Ovary (tissue), 9 donors: ENCODE results near the gene KCNAB3. TPM values are rescaled to one million over a fixed set of nuclear protein-coding genes. Genes with fewer than 3 reads are reported as not detected.

ENCODE experiments used
- DNase-seq, 5 donors: peaks; one replicate each; pipeline ENCODE4 v3.0.0-alpha.2; 2019 to 2020
- H3K27ac ChIP-seq, 2 donors: fragments of 200-600 bp; one replicate each; pipeline versions ENCODE4 v1.5.1 to v1.8.0; 2019 to 2022
- H3K27me3 ChIP-seq: fragments of 200-600 bp; one replicate; pipeline ENCODE4 v1.8.0; 2022
- H3K36me3 ChIP-seq: fragments of 200-600 bp; sonication (generic); one replicate; pipeline ENCODE4 v1.5.1; 2019
- H3K4me1 ChIP-seq: one replicate; pipeline ENCODE4 v1.8.1; 2013; ENCODE audit warnings: mild to moderate bottlenecking, moderate library complexity; ENCODE audit not compliant: insufficient read depth
- H3K4me3 ChIP-seq: fragments of 200-600 bp; sonication (generic); one replicate; pipeline ENCODE4 v1.5.1; 2017
- H3K9me3 ChIP-seq, 2 donors: fragments of 200-600 bp in 1 of 2; sonication (generic) in 1 of 2; one replicate each; pipeline versions ENCODE4 v1.5.1 to v1.8.1; 2013 to 2019; ENCODE audit warnings: mild to moderate bottlenecking in 1 of 2, moderate library complexity in 1 of 2
- CTCF ChIP-seq, 3 donors: fragments of 450-650 bp in 2 of 3; fragments of 200-600 bp in 1 of 3; IDR thresholded peaks; one replicate each; pipeline versions ENCODE4 v1.5.1 to v1.8.0; 2016 to 2022; ENCODE audit warnings: antibody characterized with exemption in 3 of 3, mild to moderate bottlenecking in 1 of 3
- EP300 ChIP-seq: sonication (generic); formaldehyde crosslinking; IDR thresholded peaks from one replicate; pipeline ENCODE4 v1.6.1; 2017; ENCODE audit warnings: antibody characterized with exemption
- POLR2A ChIP-seq: fragments of 450-650 bp; IDR thresholded peaks from one replicate; pipeline ENCODE4 v1.6.1; 2017; ENCODE audit warnings: antibody characterized with exemption, mild to moderate bottlenecking, moderate library complexity
- WGBS, 3 donors: extraction: QIAGEN DNeasy Blood & Tissue Kit in 1 of 3; methylation state at CpG; one replicate each; pipeline versions ENCODE4 v1.1.5 to v1.1.7; 2013 to 2017; 5-methylcytosine and 5-hydroxymethylcytosine counted together
- intact Hi-C, 4 donors: fragments of 100-400 bp; cut with DNase I; formaldehyde crosslinking; loops; one replicate each; pipeline versions ENCODE4 v1.11.0 to v1.15.1; 2022 to 2023
- polyA plus RNA-seq, 2 donors: library from polyadenylated mRNA; stranded (reverse); fragments of 200-250 nt in 1 of 2; fragments of 350-450 nt in 1 of 2; fragmentation: Illumina TruSeq in 1 of 2; extraction: RNeasy Lipid Tissue Mini Kit (QIAGEN cat#74804) in 1 of 2; gene quantifications; one replicate each; pipeline ENCODE4 v1.2.3, GENCODE V29; 2013 to 2014
- total RNA-seq, 7 donors: library from RNA; depleted of rRNA in 2 of 7; stranded (reverse); fragments of >200 nt in 2 of 7; fragmentation: NEBNext Ultra II Directional in 3 of 7; extraction: Animal tissue kit (Norgen Biotek cat#: 25700) in 3 of 7; gene quantifications; one replicate each; pipeline versions ENCODE4 v1.1.0 to v1.2.4, GENCODE V29; 2016 to 2023
- donor health status: DM: no; HTN: no; CAD: no; lungs with moderate emphysema.
- donor health status: DM: no; HTN: no; CAD: no.
- donor health status: Bipolar disorder and iron deficiency.
- donor health status: DM: yes; HTN: yes; CAD: no.
- donor health status: DM: no; HTN: no; CAD: no.
- donor health status: DM: yes; HTN: yes; CAD: no.

The KCNAB3 gene
- total and polyA plus RNA-seq, 9 donors, result 0.48 to 5.9 (median 2.2) TPM

GRCh38 chr17:7897090-7897489 is 32.6 kb downstream of the KCNAB3 start:
- H3K4me3 ChIP-seq, result no peak overlapping the region
- H3K27me3 ChIP-seq, result no peaks in the 10 kb centered on the region
- no peaks in the 10 kb centered on the region for H3K9me3 ChIP-seq
- intact Hi-C loops, result loop anchor here in 2 of 4 donors (2.0 to 5.0 kb wide), 2 partner anchors 35 to 70 kb away; no protein-coding TSS in a partner anchor
- no peaks in the 10 kb centered on the region for H3K4me1 ChIP-seq
- no peaks in the 10 kb centered on the region for H3K36me3 ChIP-seq
- H3K27ac ChIP-seq, result no peak overlapping the region
- no peak for DNase-seq
- WGBS, 3 donors, result 81 to 82% (median 81%) methylated on average over 13 of the region's 13 CpGs
- TF ChIP-seq EP300 (no peak), CTCF (IDR thresholded peaks at IDR 0.05) (no peak), POLR2A (no peak)

GRCh38 chr17:7894866-7895265 is 34.8 kb downstream of the KCNAB3 start:
- no peaks in the 10 kb centered on the region for H3K36me3 ChIP-seq
- H3K27me3 ChIP-seq, result no peaks in the 10 kb centered on the region
- no peak for TF ChIP-seq POLR2A
- no peak for TF ChIP-seq EP300
- no peak for TF ChIP-seq CTCF (IDR thresholded peaks at IDR 0.05)
- no peaks in the 10 kb centered on the region for H3K9me3 ChIP-seq
- no peak for DNase-seq
- 85 to 87% (median 86%) methylated on average over 8 of the region's 8 CpGs for WGBS, 3 donors
- intact Hi-C loops, result loop anchor here in 2 of 4 donors (5.0 kb wide), 1 partner anchor 33 kb away; no protein-coding TSS in a partner anchor
- H3K4me3 ChIP-seq, result no peak overlapping the region
- no peaks in the 10 kb centered on the region for H3K4me1 ChIP-seq
- no peak overlapping the region for H3K27ac ChIP-seq

- H3K4me3 ChIP-seq, result no peak overlapping the region
- H3K27me3 ChIP-seq, result no peaks in the 10 kb centered on the region
- 89 to 90% (median 89%) methylated on average over 9 of the region's 9 CpGs for WGBS, 3 donors
- peaks cover 5% of the 10 kb centered on the region for H3K4me1 ChIP-seq
- H3K27ac ChIP-seq, result no peak overlapping the region
- TF ChIP-seq EP300 (no peak), POLR2A (no peak), CTCF (IDR thresholded peaks at IDR 0.05) (no peak)
- DNase-seq, result no peak
- no peaks in the 10 kb centered on the region for H3K36me3 ChIP-seq
- intact Hi-C loops, result no loop called here
- H3K9me3 ChIP-seq, result no peaks in the 10 kb centered on the region
These were observed 35.4 kb downstream of the KCNAB3 start for GRCh38 chr17:7894226-7894625.

- intact Hi-C loops, result no loop called here
- Histone ChIP-seq H3K4me3 (no peak overlapping the region), H3K36me3 (no peaks in the 10 kb centered on the region)
These were observed 36.3 kb downstream of the KCNAB3 start for GRCh38 chr17:7893187-7893880.

More at GRCh38 chr17:7893187-7893880, 36.3 kb downstream of the KCNAB3 start:
- Histone ChIP-seq H3K4me1 (peaks cover 13% of the 10 kb centered on the region), H3K27me3 (no peaks in the 10 kb centered on the region), H3K9me3 (no peaks in the 10 kb centered on the region), H3K27ac (no peak overlapping the region)
- TF ChIP-seq EP300 (no peak), CTCF (IDR thresholded peaks at IDR 0.05) (no peak), POLR2A (no peak)
- no peak for DNase-seq
- 66 to 76% (median 67%) methylated on average over 15 of the region's 15 CpGs for WGBS, 3 donors
